GM21717 (cell line): ENCODE data around the gene CHSY3.

Experiments used
- ATAC-seq: cut with Tn5 transposase; IDR thresholded peaks from one replicate; pipeline ENCODE4 v1.9.1; 2021; ENCODE audit warnings: mild to moderate bottlenecking, moderate library complexity; ENCODE audit not compliant: unreplicated experiment

Gene CHSY3

DNA sequence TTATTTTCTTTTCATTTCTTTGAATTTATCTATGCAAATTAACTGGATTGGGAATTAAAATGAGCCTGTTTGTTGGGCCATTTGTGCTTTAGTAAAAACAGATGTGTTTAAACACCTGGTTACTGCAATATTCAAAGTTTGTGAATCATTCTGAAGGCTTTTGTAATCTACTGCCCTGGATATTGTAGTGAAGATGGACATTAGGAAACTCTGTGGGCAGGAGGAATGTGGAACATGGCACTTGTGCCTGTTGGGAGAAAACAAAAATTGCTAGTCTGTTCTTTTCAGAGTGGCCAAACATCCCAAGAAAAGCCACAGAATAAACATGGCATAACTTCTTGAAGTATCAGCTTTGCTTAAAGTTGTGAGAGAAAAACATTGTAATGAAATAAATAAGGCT lies 40.8 kb downstream of the CHSY3 start:
- no peak for ATAC-seq

DNA sequence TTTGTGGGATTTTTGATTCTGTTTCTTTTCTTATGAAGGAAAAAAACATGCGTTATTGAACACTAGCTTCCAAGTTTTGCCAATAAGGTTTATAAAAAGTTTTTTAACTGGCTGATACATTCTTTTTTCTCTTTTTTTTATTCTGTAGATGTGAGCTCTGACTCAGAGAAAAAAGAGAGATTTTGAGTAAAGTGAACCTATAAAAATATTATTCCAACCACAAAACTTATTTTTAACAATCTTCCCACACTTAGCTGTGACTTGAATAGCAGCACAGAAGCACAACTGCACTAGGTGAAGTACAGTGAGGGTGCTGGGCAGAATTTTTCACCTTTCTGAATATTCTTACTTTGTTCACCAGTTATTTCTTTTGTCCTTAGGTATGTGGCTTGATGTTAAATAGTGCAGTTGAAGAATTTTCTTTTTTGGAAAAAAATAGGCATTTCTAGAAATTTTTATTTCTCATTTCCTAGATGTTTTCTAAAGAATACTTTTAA lies 41.6 kb downstream of the CHSY3 start:
- ATAC-seq: no peak

DNA sequence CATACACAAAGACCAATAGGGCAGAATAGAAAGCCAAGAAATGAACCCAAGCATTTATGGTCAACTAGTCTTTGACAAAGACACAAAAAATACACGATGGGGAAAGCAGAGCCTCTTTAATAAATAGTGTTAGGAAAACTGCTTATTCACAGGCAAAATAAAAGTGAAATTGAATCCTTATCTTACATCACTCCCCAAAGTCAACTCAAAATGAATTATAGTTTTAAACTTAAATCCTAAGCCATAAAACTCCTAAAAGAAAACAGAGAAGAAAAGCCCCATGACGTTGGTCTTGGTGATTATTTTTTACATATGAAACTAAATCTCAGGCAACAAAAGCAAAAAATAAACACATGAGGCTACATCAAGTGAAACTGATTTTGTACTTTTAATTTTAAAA lies 46.8 kb downstream of the CHSY3 start:
- ATAC-seq: no peak

DNA sequence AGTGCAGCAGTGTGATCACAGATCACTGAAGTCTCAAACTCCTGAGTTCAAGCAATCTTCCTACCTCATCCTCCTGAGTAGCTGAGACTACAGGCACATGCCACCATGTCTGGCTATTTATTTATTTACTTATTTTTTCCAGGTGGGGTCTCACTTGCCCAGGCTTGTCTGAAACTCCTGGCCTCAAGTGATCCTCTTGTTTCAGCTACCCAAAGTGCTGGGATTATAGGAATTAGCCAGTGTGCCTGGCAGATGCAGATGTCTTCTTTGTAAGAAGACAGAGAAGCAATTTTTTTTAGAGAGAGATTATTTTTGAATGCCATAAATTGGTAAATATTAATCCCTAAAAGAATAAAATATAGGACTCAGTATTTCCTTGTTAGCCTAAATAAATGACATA lies 54.3 kb downstream of the CHSY3 start:
- no peak for ATAC-seq

DNA sequence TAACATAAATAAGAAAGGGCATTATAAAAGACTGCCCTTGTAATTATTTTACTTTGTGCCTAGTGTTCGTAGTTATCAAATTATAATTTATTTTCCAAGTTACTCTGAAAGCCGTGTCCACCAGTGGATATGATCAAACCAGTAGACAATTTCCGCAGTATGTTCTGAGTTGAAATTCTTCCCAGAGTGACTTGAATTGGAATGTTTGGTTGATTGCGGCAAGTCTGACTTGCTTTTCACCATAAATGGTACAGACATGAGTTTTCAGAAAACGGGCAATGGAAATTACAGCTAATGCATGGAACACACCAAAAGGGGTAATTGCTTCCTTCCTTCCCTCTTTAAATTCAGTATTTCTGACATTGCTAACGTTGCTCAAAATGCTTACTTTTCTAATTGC lies 56.6 kb downstream of the CHSY3 start:
- no peak for ATAC-seq

DNA sequence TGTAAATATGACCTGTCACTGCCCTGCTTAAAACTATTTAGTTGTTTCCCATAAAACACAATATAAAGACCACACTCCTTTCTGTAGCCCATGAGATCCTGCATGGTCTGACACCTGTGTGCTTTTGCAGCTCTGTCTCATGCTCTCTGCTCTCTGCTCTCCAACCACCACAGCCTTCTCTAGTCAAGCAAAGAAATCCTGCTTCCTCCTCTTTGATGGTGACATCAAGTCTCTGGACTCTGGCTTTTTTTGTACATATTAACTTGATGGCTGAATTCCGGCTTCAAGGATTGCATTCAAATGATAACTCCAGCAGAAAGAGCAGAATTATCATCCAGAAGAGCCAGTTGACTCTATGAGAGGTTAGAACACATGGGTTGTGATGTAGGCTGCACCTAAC lies 58.2 kb downstream of the CHSY3 start:
- no peak for ATAC-seq

DNA sequence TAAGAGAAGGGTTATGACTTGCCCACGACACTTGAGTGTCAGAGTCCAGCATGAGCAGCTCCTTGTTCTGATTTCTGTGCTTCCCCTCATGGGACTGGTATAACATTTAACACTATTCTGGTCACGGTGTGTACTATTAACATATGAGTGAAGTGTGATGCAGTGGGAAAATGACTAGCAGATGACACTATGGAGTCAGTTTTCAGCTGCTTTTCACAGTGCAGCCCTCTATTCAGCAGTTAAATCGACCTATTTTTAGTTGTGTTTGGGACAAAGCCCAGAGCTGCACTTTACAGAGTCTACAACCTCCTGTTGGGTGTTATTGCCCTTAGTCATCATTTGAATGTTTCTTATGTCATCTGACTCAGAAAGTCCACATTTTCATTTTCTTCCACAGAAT lies 59.1 kb downstream of the CHSY3 start:
- ATAC-seq: no peak

DNA sequence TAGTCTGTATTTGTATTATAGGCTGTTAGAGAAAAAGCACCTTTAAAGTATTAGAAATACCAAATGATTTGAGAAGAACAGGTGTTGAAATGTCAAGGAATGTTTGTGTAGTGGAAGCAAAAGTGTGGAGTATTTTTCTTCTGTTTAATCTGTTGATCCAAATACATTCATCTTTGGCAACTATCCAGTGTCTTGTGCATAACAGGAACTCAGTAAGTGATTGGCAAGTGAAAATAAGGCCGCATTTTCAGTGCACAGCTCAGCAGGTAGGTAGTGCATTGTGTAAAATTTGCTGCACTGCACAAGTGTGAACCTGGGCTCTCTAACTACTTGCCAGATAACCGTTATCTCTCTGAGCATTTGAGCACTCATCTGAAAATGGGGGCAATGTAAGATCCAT lies 61.8 kb downstream of the CHSY3 start:
- ATAC-seq: no peak

DNA sequence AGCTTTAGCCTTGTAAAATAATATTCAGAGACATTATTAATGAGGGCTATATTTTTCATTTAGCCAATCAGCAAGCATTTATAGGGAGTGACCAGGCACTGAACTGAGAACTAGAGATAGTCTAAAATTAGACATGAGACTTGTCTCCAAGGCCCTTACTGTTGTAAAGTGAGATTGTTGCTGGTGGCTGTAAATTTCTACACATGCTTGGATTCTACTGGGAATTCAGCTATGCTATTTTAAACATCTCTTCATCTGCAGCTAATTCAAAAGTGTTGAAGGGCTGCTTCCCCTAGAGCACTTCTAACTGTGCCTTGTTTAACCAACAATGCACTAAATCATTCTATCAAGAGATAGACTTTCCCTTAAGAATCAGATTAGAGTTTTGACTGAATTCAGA lies 67.4 kb downstream of the CHSY3 start:
- no peak for ATAC-seq

DNA sequence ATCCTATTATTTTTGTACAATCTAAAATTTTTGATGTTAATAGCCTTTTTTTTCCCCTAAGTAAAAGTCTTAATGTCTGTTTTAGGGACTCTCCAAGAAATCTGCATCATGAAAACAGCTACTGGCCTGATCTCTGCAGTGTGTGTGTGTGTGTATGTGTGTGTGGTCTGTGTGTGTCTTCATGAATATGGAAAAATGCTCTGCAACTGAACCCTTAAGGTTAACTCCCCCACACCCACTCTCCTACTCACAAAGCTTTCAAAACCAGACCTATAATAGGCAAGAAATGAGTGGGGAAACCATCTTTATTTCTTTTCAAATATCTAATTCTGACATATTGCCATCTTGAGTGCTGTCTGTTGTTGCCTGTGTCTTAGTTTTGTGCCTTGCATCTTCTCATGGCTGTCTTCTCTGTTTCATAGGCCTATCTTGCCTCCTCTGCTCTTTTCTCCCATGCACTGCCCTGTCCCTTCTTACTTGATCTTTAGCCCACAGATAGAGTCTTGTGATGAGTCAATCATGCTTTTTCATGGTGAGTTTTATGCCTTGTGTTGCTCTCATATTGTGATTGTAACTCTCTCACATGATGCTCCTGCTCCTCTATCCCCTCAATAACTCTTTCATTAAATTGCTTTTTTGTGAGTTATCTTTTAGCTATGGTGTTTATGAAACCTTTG lies 68.3 kb downstream of the CHSY3 start:
- no peak for ATAC-seq

DNA sequence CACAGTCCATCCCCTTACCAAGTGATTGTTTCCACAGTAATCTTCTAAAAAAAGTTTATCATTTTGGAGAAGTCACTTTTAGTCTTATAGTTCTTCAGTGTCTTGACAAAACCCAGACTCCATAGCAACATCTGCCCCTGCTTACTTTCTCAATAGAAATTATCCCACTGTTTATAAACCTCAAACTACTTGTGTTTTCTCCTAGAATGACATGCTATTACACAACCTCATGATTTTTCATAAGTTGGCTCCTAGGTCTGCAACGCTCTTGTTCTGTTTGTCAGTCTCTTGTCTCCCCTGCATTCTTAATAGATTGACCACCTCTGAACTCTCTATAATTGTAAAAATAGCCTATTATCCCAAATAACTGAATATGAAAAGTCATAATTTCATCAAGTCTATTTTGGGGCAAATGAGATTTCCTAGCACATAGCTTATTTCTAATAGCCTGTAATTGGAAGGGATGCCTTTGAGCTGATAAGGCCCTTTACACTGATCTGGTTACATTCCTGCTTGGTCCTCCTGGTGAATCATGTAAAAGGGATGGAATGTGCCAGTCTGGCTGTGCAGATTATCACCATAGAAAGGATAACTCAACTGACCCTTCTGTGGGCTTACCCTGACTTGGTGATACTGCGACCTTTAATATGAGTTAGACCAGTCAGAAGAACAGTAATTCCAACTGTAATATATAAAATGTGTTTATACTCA lies 69.6 kb downstream of the CHSY3 start:
- ATAC-seq: no peak

DNA sequence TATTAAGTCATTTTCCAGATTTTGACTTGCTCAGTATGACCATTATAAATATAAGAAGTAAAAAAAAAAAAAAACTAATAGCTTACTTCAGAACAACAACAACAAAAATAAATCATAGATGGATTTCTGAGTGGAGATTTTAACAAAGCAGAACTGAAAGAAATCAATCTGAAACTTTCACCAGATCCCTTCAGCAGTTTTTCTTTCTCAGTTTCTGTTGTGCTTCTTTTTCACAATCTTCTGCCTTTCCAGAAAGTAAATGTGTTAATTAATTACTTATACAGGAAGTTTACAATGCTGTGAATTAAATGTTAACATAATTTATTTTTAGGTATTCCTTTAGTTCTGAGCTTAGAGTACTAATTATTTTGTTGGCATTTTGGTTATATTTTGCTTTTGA lies 73.5 kb downstream of the CHSY3 start:
- peak; percentile 72 for ATAC-seq

DNA sequence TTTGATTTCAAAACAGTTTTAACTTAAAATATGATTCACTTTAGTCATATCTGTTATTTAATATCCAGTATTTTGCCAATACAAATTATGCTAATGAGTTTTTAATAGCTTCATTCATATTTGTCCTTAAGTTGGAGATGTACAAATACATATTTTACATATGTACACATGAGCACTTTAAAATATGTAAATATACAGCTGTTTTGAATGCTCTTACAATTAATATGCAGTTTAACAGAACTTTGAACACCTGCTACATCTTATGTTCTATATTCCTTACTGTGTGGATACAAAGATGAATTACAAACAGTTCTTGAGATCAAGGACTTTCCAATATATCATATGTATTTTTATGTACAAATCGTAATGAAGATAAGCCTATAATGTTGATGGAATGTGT lies 74.0 kb downstream of the CHSY3 start:
- ATAC-seq: no peak

DNA sequence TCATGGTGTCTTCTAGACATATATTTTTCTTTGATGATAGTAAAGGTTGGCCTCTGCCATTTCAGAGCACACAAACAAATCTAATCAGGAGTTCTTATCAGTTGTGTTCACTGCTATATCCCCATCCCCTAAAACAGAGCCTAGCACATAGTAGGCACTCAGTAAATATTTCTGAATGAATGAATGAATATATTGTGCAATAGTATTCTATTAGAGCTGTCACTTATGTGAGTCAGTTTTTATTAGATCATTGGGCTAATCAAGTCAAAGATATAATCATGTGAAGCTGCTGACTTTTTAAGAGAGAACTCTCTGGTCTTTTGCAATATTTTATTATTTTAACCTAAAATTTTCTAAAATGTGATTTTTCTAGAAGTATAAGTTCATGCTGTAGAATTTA lies 84.2 kb downstream of the CHSY3 start:
- ATAC-seq: no peak

DNA sequence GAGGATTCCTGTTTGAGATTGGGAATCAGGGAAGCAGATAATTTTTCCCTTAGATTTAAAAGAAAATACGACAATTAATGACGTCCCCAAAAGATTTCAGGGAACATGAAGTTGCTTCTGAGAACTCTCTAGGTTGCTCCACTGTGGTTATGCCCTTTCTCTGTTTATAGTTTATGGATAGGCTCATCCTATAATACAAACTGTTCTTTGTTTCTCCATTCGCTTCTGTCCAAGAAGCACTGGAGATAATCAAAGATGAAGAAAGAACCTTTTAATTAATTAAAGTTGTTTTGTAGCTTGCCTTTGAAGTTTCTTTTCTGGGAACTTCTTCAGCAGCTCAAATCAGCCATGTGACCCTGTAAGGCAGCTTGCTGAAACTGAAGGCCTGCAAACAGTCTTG lies 87.5 kb downstream of the CHSY3 start:
- no peak for ATAC-seq

DNA sequence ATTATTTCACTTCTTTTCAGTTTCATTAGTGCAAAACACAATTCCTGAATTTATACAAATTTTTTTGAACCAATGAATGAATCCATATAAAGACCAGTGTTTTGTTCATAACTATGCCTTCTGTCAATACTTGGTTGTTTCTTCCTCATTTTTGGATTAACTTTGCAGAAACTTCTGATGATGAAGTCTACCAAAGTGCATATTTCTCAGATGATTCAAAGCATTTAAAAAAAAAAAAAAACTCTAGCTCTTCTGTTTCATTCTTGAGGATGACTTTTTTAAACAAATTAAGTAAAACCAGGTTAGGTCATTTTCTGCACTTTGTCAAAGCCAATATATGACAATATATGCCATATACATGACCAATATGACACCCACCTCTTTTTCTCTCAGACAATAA lies 92.6 kb downstream of the CHSY3 start:
- ATAC-seq: no peak

DNA sequence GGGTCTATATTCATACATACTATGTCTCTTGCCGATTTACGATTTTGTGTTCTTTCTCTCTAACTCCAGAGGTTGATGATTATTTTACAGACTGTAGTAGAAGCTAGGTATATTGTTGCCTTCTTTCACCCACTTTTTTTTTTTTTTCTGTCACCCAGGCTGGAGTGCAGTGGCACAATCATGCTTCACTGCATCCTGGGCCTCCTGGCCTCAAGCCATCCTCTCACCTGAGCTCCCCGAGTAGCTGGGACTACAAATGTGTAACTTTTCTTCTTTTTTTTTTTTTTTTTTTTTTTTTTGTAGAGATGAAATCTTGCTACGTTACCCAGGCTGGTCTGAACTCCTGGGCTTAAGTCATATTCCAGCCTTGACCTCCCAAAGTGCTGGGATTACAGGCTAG lies 96.2 kb downstream of the CHSY3 start:
- ATAC-seq: no peak

DNA sequence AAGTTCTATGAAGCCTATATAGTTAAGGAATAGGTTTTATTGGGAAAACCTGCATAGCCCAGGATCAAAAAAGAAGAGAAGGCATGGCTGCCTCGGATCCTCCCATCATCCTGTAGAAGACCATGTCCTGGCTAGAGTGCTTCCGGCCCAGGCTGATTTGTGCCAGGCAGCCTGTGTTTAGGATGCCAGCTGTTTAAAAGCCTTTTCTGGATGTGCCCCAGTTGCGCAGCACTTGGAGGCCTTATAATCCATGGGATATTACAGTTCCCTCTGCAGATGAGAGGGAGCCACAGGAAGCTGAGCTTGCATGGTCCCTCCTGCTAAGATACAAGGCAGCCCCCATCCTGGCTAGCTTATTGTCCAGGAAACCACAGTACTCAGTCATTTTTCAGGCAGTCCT lies 97.9 kb downstream of the CHSY3 start:
- ATAC-seq: no peak

DNA sequence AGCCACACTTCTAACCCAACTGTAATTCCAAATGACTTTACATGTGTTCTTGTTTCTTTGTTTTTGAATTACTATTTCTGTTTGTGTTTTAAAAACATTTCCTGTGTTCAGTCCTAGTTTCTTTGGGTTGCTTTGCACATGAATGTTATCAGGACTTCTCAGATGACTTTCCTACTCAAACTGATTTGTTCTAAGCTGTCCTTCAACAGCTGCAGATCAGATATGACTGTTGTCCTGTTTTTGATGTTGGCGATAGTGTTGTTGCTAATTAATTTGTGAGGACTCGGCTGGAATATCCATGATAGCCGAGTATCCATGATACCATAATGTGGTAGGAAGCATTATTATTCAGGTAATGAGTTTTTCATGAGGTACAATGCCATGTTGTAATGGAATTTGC lies 98.6 kb downstream of the CHSY3 start:
- ATAC-seq: no peak

DNA sequence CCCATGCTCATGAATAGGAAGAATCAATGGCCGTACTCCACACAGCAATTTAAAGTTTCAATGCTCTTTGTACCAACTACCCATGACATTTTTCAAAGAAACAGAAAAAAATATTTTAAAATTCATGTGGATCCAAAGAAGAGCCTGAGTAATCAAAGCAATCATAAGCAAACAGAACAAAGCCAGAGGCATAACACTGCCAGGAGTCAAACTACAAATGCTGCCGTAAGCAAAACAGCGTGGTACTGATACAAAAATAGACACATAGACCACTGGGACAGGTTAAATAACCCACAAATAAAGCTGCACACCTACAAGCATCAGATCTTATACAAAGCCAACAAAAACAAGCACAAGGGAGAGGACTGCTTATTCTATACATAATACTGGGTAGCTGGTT lies 107.7 kb downstream of the CHSY3 start:
- ATAC-seq: no peak

DNA sequence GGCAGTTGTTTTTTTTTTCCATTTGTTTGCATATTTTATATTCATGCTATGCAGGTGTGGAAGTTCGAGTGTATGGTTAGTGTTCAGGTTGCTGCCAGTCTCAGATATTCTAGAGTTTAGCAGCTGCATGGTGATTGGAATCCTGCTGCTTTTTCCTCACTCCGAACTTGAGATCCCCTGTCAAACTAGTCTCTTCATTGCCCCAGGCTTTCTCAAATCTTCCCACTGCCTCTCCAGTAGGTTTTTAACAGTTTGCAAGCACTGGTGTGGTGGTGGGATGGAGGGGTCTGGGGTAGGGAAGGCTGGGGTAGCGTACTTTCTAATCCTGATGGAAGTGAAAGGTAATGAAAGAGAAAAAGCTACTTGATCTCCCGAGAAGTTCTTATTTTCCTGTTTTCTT lies 112.9 kb downstream of the CHSY3 start:
- no peak for ATAC-seq

DNA sequence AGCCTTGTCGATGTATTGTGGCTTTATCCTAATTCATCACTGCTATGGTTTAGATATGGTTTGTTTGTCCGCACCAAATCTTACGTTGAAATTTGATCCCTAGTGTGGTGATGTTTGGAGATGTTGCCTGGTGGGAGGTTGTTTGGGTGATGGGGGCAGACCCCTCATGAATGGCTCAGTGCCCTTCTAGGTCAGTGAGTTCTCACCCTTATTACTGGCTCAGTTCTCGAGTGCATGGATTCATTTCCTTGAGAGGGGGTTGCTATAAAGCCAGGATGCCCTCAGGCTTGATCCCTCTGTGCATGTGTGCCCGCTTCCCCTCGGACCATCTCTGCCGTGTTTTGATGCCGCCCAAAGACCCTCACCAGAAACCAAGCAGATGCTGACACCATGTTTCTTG lies 114.4 kb downstream of the CHSY3 start:
- ATAC-seq: no peak

DNA sequence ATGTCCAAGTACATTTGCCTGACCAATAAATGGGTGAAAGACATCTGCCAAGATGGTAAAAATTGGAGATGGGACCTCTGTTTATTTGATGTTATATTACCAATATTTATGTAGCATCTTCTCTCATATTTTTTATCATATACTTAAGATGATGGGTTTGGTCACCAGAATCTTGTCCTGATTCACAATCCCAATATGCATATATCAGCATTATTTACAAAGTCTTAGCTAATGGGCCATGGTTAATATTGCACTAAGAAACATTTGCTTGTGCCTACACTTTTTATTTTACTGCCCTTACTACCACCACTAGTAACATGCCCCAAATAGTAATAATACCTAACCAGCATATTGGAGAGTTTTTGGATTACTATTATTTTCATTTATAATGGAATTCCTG lies 116.7 kb downstream of the CHSY3 start:
- ATAC-seq: no peak
